Epithelial cell of proximal tubule (primary cell): ENCODE results near the gene EIF3K. TPM values are rescaled to one million over a fixed set of nuclear protein-coding genes. Genes with fewer than 3 reads are reported as not detected.

ENCODE experiments used
- DNase-seq: peaks from one replicate; pipeline ENCODE4 v3.0.0-alpha.2; 2011; ENCODE audit warnings: low read depth
- H3K4me3 ChIP-seq: 2 replicates; pipeline ENCODE4 v1.5.1; 2011; ENCODE audit warnings: low read depth, mild to moderate bottlenecking, low read length
- CTCF ChIP-seq: conservative IDR thresholded peaks from 2 replicates; pipeline ENCODE4 v1.5.1; 2012; ENCODE audit warnings: low read depth, mild to moderate bottlenecking, low read length
- total RNA-seq: library from RNA; depleted of rRNA; stranded (reverse); fragments of >200 nt; gene quantifications from 2 replicates; pipeline ENCODE4 v1.2.3, GENCODE V29; 2015

Gene EIF3K
- total RNA-seq, 1 donor from 2014 or later = 564 TPM

- TF ChIP-seq CTCF = no peak
- DNase-seq = no peak
- no peak overlapping the region for H3K4me3 ChIP-seq
Measured at GRCh38 chr19:38606131-38606530, 12.9 kb upstream of the EIF3K start.

GRCh38 chr19:38614289-38614688 is 4.7 kb upstream of the EIF3K start:
- TF ChIP-seq CTCF = no peak
- H3K4me3 ChIP-seq = no peak overlapping the region
- no peak for DNase-seq

- no peak for TF ChIP-seq CTCF
- no peak for DNase-seq
- no peak overlapping the region for H3K4me3 ChIP-seq
Measured at GRCh38 chr19:38615007-38615581, 3.9 kb upstream of the EIF3K start.

GRCh38 chr19:38616265-38616664 is 2.7 kb upstream of the EIF3K start:
- no peak for DNase-seq
- TF ChIP-seq CTCF = no peak
- no peak overlapping the region for H3K4me3 ChIP-seq

- H3K4me3 ChIP-seq = no peak overlapping the region
- no peak for TF ChIP-seq CTCF
- no peak for DNase-seq
Measured at GRCh38 chr19:38617283-38617763, 1.7 kb upstream of the EIF3K start.

GRCh38 chr19:38617764-38618589 is 1.0 kb upstream of the EIF3K start, which contains the start of gene MAP4K1:
MAP4K1 (minus strand) TSS chr19:38617953; CDS start chr19:38617895, 58 bp downstream.
- H3K4me3 ChIP-seq = peak within 1 kb of the TSS; percentile 99
- no peak for DNase-seq
- TF ChIP-seq CTCF = no peak
